Activated CD8-positive, alpha-beta memory T cell treated with anti-CD3 and anti-CD28 coated beads, Interleukin-2, amount 50 U/mL, for 48 hours (primary cell): ENCODE data around the gene ERBB2.
"Not testable (repeated sequence)": the region's sequence is repeated elsewhere in the genome, so short reads cannot be mapped to it uniquely, and the experiment has no call there.

Experiments
- DNase-seq: peaks from one replicate; pipeline ENCODE4 v3.0.0-alpha.2; 2020

The ERBB2 gene

GRCh38 chr17:39748444-39749034, 48.7 kb downstream of the ERBB2 start:
- DNase-seq = not testable (repeated sequence)

GRCh38 chr17:39750131-39751015, 50.5 kb downstream of the ERBB2 start:
- DNase-seq = no peak

GRCh38 chr17:39751016-39751543, 51.2 kb downstream of the ERBB2 start:
- DNase-seq = no peak

- no peak for DNase-seq
These were observed 51.8 kb downstream of the ERBB2 start for GRCh38 chr17:39751637-39752036.

GRCh38 chr17:39752241-39752881, 52.5 kb downstream of the ERBB2 start:
- no peak for DNase-seq

- no peak for DNase-seq
These were observed 53.8 kb downstream of the ERBB2 start for GRCh38 chr17:39753514-39754160.

- peak; percentile 98 for DNase-seq
These were observed 54.5 kb downstream of the ERBB2 start for GRCh38 chr17:39754161-39754957.

GRCh38 chr17:39754958-39755553, 55.2 kb downstream of the ERBB2 start:
- DNase-seq = peak; percentile 74

- peak; percentile 76 for DNase-seq
These were observed 55.9 kb downstream of the ERBB2 start for GRCh38 chr17:39755554-39756379.

GRCh38 chr17:39756380-39757079, 56.7 kb downstream of the ERBB2 start:
- DNase-seq = peak; percentile 76

- peak; percentile 51 for DNase-seq
These were observed 57.4 kb downstream of the ERBB2 start for GRCh38 chr17:39757176-39757662.

- peak; percentile 82 for DNase-seq
These were observed 58.3 kb downstream of the ERBB2 start for GRCh38 chr17:39757931-39758873.

GRCh38 chr17:39759204-39759603, 59.3 kb downstream of the ERBB2 start:
- DNase-seq = no peak

- DNase-seq = no peak
These were observed 62.1 kb downstream of the ERBB2 start for GRCh38 chr17:39761861-39762496.

- no peak for DNase-seq
These were observed 63.4 kb downstream of the ERBB2 start for GRCh38 chr17:39763051-39763820.

GRCh38 chr17:39764171-39764570, 64.3 kb downstream of the ERBB2 start:
- not testable (repeated sequence) for DNase-seq

GRCh38 chr17:39765175-39765574, 65.3 kb downstream of the ERBB2 start:
- no peak for DNase-seq
